ENCODE results near the gene TKTL1. TPM values are rescaled to one million over a fixed set of nuclear protein-coding genes. Genes with fewer than 3 reads are reported as not detected.

Gene TKTL1
- total and polyA plus RNA-seq, 2 experiments from 2014 or later: not detected

- TF ChIP-seq ZNF114 (CRISPR knock-in tag; IDR thresholded peaks at IDR 0.05): no peak
- TF ChIP-seq JUNB (IDR thresholded peaks at IDR 0.05; ENCODE audit: unreplicated experiment): no peak
- TF ChIP-seq NANOG (IDR thresholded peaks at IDR 0.05; ENCODE audit: borderline replicate concordance): no peak
Measured at GRCh38 chrX:154352466-154352865, 56.9 kb downstream of the TKTL1 start (continued).

DNA sequence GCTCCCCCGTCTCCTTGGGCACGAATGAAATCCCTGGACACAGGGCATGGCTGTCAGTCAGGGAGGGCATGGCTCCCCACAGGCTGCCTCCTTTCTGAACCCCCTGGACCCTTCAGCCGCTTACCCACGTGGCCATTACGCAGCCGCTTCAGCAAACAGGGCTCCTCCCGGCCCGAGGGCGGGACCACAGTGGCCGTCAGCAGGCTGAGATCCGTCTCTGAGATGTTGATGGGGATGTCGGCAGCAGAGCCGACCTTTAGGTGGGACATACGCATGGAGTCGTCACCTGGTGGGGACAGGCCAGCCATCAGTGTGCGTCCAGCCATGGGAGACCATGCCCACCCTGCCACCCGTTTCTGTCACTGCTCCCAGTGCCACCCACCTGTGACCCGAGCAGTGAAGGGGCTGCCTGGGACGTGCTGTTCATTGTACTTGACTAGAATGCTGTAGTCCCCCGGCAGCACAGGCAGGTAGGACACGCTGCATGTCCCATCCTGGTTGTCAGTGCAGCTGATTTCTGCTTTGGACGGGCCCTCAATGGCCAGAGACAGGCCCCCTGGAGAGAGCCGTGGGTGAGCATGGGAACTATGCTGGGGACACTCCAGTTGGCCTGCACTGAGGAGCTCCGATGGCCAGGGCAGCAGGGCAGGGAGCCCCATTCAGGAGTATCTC lies 57.7 kb downstream of the TKTL1 start:
- Mint-ChIP-seq H3K36me3 (ENCODE audit: low read depth) (peaks cover 74% of the 10 kb centered on the region), H3K9me3 (no peaks in the 10 kb centered on the region; the same call in 2 of the 3 replicates), H3K4me1 (no peaks in the 10 kb centered on the region), H3K4me3 (no peak overlapping the region), H3K27me3 (ENCODE audit: insufficient read depth, low read depth, poor library complexity) (peaks cover 2% of the 10 kb centered on the region), H3K27ac (no peak overlapping the region)
- TF ChIP-seq, protein P1, sequence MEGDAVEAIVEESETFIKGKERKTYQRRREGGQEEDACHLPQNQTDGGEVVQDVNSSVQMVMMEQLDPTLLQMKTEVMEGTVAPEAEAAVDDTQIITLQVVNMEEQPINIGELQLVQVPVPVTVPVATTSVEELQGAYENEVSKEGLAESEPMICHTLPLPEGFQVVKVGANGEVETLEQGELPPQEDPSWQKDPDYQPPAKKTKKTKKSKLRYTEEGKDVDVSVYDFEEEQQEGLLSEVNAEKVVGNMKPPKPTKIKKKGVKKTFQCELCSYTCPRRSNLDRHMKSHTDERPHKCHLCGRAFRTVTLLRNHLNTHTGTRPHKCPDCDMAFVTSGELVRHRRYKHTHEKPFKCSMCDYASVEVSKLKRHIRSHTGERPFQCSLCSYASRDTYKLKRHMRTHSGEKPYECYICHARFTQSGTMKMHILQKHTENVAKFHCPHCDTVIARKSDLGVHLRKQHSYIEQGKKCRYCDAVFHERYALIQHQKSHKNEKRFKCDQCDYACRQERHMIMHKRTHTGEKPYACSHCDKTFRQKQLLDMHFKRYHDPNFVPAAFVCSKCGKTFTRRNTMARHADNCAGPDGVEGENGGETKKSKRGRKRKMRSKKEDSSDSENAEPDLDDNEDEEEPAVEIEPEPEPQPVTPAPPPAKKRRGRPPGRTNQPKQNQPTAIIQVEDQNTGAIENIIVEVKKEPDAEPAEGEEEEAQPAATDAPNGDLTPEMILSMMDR (conservative IDR thresholded peaks at IDR 0.05; ENCODE audit: low read depth in 2 of 2): no peak
- TF ChIP-seq POLR2AphosphoS5 (IDR thresholded peaks at IDR 0.05; ENCODE audit: low read depth) (0 out of 2 replicates have a peak, but pooled peaks have one; percentile 2), ZNF331 (CRISPR knock-in tag; IDR thresholded peaks at IDR 0.05; ENCODE audit: low read depth) (no peak), EZH2phosphoT487 (IDR thresholded peaks at IDR 0.05; ENCODE audit: unreplicated experiment) (no peak)
- H3K27ac ChIP-seq (ENCODE audit: low read depth): no peak overlapping the region
- H3K4me2 ChIP-seq: no peak overlapping the region
- peaks cover 9% of the 10 kb centered on the region for H3F3A ChIP-seq (replicated peaks; ENCODE audit: low read depth)
- peaks cover 14% of the 10 kb centered on the region for H3K36me3 ChIP-seq (ENCODE audit: insufficient read depth)
- no peaks in the 10 kb centered on the region for H3K4me1 ChIP-seq (ENCODE audit: insufficient read depth)
- H3K27me3 ChIP-seq (ENCODE audit: insufficient read depth): no peaks in the 10 kb centered on the region
- no peak overlapping the region for H2AFZ ChIP-seq
- no peaks in the 10 kb centered on the region for H3K9me2 ChIP-seq (ENCODE audit: insufficient read depth)
- no peaks in the 10 kb centered on the region for H3K79me2 ChIP-seq (replicated peaks; ENCODE audit: insufficient read depth)
- no peak for DNase-seq (ENCODE audit: low spot score)
- no peaks in the 10 kb centered on the region for H4K20me1 ChIP-seq (replicated peaks; ENCODE audit: insufficient read depth)
- no peak overlapping the region for H3K4me3 ChIP-seq
- ATAC-seq: no peak

GRCh38 chrX:154354013-154354412 lies 58.4 kb downstream of the TKTL1 start:
- Histone ChIP-seq H3K79me2 (replicated peaks; ENCODE audit: insufficient read depth) (no peaks in the 10 kb centered on the region), H3K4me1 (ENCODE audit: insufficient read depth) (no peaks in the 10 kb centered on the region), H3K36me3 (ENCODE audit: insufficient read depth) (peaks cover 17% of the 10 kb centered on the region), H3K4me2 (no peak overlapping the region), H3K9me2 (ENCODE audit: insufficient read depth) (no peaks in the 10 kb centered on the region), H3K27ac (ENCODE audit: low read depth) (no peak overlapping the region), H3F3A (replicated peaks; ENCODE audit: low read depth) (peaks cover 6% of the 10 kb centered on the region), H2AFZ (no peak overlapping the region), H4K20me1 (replicated peaks; ENCODE audit: insufficient read depth) (no peaks in the 10 kb centered on the region), H3K27me3 (ENCODE audit: insufficient read depth) (no peaks in the 10 kb centered on the region), H3K4me3 (no peak overlapping the region)
- Mint-ChIP-seq H3K36me3 (ENCODE audit: low read depth) (peaks cover 77% of the 10 kb centered on the region), H3K27ac (no peak overlapping the region), H3K9me3 (no peaks in the 10 kb centered on the region; the same call in 2 of the 3 replicates), H3K27me3 (ENCODE audit: insufficient read depth, low read depth, poor library complexity) (peaks cover 3% of the 10 kb centered on the region), H3K4me1 (no peaks in the 10 kb centered on the region; the same call in 2 of the 3 replicates), H3K4me3 (no peak overlapping the region)
- no peak for DNase-seq (ENCODE audit: low spot score)
- ATAC-seq: no peak
- TF ChIP-seq, protein P2, sequence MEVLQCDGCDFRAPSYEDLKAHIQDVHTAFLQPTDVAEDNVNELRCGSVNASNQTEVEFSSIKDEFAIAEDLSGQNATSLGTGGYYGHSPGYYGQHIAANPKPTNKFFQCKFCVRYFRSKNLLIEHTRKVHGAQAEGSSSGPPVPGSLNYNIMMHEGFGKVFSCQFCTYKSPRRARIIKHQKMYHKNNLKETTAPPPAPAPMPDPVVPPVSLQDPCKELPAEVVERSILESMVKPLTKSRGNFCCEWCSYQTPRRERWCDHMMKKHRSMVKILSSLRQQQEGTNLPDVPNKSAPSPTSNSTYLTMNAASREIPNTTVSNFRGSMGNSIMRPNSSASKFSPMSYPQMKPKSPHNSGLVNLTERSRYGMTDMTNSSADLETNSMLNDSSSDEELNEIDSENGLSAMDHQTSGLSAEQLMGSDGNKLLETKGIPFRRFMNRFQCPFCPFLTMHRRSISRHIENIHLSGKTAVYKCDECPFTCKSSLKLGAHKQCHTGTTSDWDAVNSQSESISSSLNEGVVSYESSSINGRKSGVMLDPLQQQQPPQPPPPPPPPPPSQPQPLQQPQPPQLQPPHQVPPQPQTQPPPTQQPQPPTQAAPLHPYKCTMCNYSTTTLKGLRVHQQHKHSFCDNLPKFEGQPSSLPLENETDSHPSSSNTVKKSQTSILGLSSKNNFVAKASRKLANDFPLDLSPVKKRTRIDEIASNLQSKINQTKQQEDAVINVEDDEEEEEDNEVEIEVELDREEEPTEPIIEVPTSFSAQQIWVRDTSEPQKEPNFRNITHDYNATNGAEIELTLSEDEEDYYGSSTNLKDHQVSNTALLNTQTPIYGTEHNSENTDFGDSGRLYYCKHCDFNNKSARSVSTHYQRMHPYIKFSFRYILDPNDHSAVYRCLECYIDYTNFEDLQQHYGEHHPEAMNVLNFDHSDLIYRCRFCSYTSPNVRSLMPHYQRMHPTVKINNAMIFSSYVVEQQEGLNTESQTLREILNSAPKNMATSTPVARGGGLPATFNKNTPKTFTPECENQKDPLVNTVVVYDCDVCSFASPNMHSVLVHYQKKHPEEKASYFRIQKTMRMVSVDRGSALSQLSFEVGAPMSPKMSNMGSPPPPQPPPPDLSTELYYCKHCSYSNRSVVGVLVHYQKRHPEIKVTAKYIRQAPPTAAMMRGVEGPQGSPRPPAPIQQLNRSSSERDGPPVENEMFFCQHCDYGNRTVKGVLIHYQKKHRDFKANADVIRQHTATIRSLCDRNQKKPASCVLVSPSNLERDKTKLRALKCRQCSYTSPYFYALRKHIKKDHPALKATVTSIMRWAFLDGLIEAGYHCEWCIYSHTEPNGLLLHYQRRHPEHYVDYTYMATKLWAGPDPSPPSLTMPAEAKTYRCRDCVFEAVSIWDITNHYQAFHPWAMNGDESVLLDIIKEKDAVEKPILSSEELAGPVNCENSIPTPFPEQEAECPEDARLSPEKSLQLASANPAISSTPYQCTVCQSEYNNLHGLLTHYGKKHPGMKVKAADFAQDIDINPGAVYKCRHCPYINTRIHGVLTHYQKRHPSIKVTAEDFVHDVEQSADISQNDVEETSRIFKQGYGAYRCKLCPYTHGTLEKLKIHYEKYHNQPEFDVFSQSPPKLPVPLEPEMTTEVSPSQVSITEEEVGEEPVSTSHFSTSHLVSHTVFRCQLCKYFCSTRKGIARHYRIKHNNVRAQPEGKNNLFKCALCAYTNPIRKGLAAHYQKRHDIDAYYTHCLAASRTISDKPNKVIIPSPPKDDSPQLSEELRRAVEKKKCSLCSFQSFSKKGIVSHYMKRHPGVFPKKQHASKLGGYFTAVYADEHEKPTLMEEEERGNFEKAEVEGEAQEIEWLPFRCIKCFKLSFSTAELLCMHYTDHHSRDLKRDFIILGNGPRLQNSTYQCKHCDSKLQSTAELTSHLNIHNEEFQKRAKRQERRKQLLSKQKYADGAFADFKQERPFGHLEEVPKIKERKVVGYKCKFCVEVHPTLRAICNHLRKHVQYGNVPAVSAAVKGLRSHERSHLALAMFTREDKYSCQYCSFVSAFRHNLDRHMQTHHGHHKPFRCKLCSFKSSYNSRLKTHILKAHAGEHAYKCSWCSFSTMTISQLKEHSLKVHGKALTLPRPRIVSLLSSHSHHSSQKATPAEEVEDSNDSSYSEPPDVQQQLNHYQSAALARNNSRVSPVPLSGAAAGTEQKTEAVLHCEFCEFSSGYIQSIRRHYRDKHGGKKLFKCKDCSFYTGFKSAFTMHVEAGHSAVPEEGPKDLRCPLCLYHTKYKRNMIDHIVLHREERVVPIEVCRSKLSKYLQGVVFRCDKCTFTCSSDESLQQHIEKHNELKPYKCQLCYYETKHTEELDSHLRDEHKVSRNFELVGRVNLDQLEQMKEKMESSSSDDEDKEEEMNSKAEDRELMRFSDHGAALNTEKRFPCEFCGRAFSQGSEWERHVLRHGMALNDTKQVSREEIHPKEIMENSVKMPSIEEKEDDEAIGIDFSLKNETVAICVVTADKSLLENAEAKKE (CRISPR knock-in tag; IDR thresholded peaks at IDR 0.05): no peak
- TF ChIP-seq ETS1 (IDR thresholded peaks at IDR 0.05): no peak
- TF ChIP-seq POLR2AphosphoS5 (IDR thresholded peaks at IDR 0.05; ENCODE audit: low read depth): no peak
- TF ChIP-seq ZNF114 (CRISPR knock-in tag; IDR thresholded peaks at IDR 0.05): no peak
